Peyer's patch (tissue), 4 donors: Measurements from ENCODE around the gene MED15.

Experiments used
- CTCF ChIP-seq, 6 experiments: fragments of 450-650 bp in 4 of 6; fragments of 200-600 bp in 2 of 6; sonication (generic) in 1 of 6; IDR thresholded peaks; one replicate each; pipeline ENCODE4 v1.5.1; 2017 to 2019; ENCODE audit warnings: antibody characterized with exemption in 6 of 6, mild to moderate bottlenecking in 3 of 6, moderate library complexity in 1 of 6
- POLR2A ChIP-seq, 2 donors: fragments of 450-650 bp; IDR thresholded peaks; one replicate each; pipeline ENCODE4 v1.5.1; 2017; ENCODE audit warnings: antibody characterized with exemption in 2 of 2, mild to moderate bottlenecking in 2 of 2, moderate library complexity in 2 of 2

GRCh38 chr22:20618488-20618887, 111.1 kb downstream of the MED15 start:
- TF ChIP-seq POLR2A (IDR thresholded peaks at IDR 0.05): no peak
- no peak for TF ChIP-seq CTCF (IDR thresholded peaks at IDR 0.05)
